Omental fat pad (tissue), 4 donors: ENCODE results near the gene SPATA17. TPM values are rescaled to one million over a fixed set of nuclear protein-coding genes. Genes with fewer than 3 reads are reported as not detected.
"Not testable (repeated sequence)": the region's sequence is repeated elsewhere in the genome, so short reads cannot be mapped to it uniquely, and the experiment has no call there.

Source experiments
- ATAC-seq: fragments of 150-250 bp; one replicate; pipeline ENCODE4 v1.9.1; 2016; ENCODE audit warnings: mild to moderate bottlenecking, moderate library complexity; ENCODE audit not compliant: low FRiP score
- DNase-seq: peaks from one replicate; pipeline ENCODE4 v3.0.0-alpha.2; 2019; ENCODE audit warnings: low spot score
- total RNA-seq, 4 donors: library from RNA; depleted of rRNA; stranded (reverse); fragments of >200 nt; gene quantifications; one replicate each; pipeline ENCODE4 v1.1.0, GENCODE V29; 2016
- TF ChIP-seq, protein P1 (sequence below), 3 donors: fragments of 450-650 bp; IDR thresholded peaks; one replicate each; pipeline ENCODE4 v1.5.1; 2016 to 2017; ENCODE audit warnings: antibody characterized with exemption in 3 of 3, mild to moderate bottlenecking in 3 of 3, moderate library complexity in 2 of 3

Gene SPATA17, protein sequence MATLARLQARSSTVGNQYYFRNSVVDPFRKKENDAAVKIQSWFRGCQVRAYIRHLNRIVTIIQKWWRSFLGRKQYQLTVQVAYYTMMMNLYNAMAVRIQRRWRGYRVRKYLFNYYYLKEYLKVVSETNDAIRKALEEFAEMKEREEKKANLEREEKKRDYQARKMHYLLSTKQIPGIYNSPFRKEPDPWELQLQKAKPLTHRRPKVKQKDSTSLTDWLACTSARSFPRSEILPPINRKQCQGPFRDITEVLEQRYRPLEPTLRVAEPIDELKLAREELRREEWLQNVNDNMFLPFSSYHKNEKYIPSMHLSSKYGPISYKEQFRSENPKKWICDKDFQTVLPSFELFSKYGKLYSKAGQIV
- total RNA-seq: under 1 TPM in 1 of 4 donors, not detected in 3; 0.37 TPM

DNA sequence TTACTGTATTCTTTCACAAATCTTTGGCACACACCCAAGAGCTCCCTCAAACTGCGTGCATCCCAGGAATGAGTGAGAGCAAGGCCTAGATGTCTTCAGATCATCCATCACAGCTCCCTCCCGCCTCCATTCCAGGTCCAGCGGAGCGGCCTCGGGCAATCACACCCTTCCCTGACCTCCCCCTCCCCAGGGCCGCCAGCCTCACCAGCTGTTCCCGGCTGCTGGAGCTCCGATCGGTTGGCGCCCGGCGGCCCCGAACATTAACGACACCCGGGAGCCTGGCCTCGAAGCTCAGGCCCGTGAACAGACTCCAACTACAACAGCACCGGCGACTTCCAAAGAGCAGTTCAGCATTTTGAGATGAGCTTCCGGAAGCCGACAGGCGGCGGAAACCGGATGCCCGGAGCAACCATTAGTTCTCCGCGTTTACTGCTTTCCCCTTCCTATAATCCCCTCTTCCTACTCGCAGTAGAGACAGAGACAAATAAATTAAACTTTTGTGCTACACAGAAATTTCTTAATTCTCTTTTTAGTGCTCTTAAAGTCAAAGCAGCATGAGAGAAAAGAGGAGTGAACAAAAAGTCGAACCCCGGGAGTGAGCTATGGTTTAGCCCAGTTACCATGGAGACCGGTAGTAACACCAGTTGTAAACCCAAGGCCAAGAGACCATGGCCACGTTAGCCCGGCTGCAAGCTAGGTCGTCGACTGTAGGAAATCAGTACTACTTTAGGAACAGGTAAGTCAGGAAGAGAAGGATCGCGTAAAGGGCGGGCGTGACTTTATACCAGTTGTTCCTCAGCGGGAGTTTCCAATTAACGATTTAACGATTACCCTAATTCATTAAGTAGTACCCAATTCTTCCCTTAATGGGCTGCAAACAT is at the start of gene SPATA17, which contains the start of gene GPATCH2:
SPATA17 (plus strand) TSS at position 634 of the 881 bp plus-strand sequence; CDS start at position 669, 35 bp downstream.
GPATCH2 (minus strand) TSS at position 380 of the 881 bp plus-strand sequence; CDS start at position 261, 119 bp downstream.
- TF ChIP-seq, protein P1, sequence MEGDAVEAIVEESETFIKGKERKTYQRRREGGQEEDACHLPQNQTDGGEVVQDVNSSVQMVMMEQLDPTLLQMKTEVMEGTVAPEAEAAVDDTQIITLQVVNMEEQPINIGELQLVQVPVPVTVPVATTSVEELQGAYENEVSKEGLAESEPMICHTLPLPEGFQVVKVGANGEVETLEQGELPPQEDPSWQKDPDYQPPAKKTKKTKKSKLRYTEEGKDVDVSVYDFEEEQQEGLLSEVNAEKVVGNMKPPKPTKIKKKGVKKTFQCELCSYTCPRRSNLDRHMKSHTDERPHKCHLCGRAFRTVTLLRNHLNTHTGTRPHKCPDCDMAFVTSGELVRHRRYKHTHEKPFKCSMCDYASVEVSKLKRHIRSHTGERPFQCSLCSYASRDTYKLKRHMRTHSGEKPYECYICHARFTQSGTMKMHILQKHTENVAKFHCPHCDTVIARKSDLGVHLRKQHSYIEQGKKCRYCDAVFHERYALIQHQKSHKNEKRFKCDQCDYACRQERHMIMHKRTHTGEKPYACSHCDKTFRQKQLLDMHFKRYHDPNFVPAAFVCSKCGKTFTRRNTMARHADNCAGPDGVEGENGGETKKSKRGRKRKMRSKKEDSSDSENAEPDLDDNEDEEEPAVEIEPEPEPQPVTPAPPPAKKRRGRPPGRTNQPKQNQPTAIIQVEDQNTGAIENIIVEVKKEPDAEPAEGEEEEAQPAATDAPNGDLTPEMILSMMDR (IDR thresholded peaks at IDR 0.05): no peak
- ATAC-seq (peak; percentile 94), DNase-seq (peak; percentile 35)

DNA sequence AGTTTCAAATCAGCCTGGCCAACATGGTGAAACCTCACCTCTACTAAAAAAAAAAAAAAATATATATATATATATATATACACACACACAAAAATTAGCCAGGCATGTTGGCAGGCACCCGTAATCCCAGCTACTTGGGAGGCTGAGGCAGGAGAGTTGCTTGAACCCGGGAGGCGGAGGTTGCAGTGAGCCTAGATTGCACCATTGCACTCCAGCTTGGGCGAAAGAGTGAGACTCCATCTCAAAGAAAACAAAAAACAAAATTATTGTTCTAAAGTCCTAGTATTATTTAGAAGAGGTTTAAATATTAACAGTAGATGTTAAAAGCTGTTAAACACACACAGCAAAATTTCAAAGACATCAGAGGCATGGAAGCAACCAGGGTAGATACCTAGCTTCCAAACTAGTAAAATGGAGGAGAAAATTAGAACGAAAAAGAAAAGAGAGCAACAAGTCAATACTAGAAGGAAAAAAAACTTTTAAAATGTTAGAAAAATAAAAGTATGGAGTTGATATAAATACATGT is 46.8 kb upstream of the SPATA17 start:
- DNase-seq: not testable (repeated sequence)

DNA sequence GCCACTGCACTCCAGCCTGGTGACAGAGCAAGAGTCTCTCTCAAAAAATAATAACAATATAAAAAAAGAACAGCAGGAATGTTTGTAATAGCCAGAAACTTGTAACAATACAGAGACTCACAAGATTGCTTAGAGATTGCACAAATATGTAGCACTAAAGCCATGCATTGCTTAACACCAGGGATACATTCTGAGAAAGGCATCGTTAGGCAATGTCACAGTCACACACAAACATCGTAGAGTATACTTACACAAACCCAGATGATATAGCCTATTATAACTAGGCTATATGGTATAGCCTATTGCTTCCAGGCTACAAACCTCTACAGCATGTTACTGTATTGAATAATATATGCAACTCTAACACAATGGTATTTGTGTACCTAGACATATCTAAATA is 45.6 kb upstream of the SPATA17 start:
- no peak for DNase-seq
- ATAC-seq: no peak

More for the DNA sequence above, 46.8 kb upstream of the SPATA17 start:
- ATAC-seq: not testable (repeated sequence)

DNA sequence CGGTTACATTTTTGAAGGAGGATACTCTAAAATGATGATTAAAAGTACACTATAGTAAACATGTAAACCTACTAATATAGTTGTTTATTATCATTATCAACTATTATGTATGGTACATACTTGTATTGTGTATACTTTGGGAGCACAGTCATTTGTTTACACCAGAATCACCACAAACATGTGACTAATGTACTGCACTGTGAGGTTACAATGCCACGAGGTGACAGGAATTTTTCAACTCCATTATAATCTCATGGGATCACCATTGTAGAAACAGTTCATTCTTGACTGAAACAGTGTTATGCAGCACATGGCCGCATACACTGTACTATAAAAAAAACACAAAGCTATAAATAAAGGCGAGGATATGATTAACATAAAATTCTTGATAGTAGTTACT is 44.6 kb upstream of the SPATA17 start:
- ATAC-seq (no peak), DNase-seq (no peak)
- TF ChIP-seq, protein P1 (IDR thresholded peaks at IDR 0.05): no peak

More for the DNA sequence above, 45.6 kb upstream of the SPATA17 start:
- TF ChIP-seq, protein P1 (IDR thresholded peaks at IDR 0.05): no peak

DNA sequence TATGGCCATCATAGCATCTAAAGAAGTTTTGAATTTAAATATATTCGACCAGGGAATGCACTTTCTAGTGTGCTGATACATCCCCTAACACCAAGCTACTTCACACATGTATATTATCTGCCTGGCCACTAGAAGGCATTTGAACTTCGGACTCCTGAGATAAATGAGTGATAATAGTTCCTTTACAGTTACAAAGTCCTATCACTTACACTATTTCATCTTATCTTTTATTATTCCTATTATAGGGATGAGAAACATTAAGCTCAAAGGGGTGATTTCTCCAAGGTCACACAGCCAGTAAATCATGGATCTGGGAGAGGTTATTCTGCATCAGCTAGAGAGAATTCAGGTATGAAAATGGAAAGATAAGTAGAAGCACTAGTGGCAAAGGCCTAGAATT is 40.5 kb upstream of the SPATA17 start:
- ATAC-seq (no peak), DNase-seq (no peak)
- TF ChIP-seq, protein P1 (IDR thresholded peaks at IDR 0.05): no peak

DNA sequence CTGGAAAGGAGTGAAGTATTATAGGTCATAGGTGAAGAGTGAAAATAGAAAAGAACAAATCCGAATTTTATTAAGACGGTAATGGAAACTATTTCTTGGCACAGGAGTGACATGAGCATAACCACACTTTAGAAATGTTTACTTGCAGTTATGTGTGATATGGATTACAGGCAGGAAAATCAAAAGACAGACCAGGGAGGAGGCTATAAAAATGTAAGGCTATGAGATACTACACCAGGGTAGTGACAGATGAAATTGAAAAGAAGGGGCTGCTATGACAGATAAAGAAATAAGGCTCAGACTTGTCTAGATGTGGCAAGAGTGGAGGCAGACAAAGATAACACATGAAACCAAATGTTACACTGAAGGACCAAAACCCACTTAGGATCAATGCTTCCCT is 32.0 kb upstream of the SPATA17 start:
- TF ChIP-seq, protein P1 (IDR thresholded peaks at IDR 0.05): no peak

DNA sequence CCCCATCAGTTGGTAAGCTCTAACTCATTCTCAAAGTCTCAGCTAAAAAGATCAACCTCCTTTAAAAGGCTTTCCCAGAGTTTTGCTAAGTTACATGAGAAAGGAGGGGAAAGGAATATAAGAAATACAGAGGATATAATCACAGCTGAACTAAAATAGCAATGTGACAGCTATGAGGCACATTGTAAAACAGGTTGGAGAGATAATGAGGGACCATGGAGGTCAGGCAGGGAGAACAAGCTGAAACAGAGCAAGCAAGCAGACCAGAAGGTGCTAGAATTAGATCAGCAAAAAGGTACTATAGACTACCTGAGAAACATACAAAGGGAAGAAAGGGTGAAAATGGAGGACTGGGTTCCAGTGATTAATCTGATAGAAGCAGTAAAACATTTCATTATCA is 28.8 kb upstream of the SPATA17 start:
- ATAC-seq (no peak), DNase-seq (no peak)
- TF ChIP-seq, protein P1 (IDR thresholded peaks at IDR 0.05): no peak

More for the DNA sequence above, 32.0 kb upstream of the SPATA17 start:
- ATAC-seq: no peak
- no peak for DNase-seq
